Posterior vena cava (tissue), 2 donors: ENCODE data around the gene LIPJ. TPM values are rescaled to one million over a fixed set of nuclear protein-coding genes. Genes with fewer than 3 reads are reported as not detected.
A peak's percentile ranks its signal among the peaks of the same experiment; 100 is the strongest.

Experiments used
- DNase-seq: peaks from one replicate; pipeline ENCODE4 v3.0.0-alpha.2; 2020; ENCODE audit warnings: low spot score
- intact Hi-C, 2 donors: fragments of 100-400 bp; cut with DNase I; formaldehyde crosslinking; loops; one replicate each; pipeline versions ENCODE4 v1.14.1 to v1.14.2; 2022 to 2023
- long read RNA-seq, 2 donors: library from polyadenylated mRNA; unstranded; transcript quantifications; one replicate each; pipeline ENCODE4 v2.0.0, GENCODE V29; 2020 to 2021
- total RNA-seq, 2 donors: library from RNA; stranded (reverse); fragmentation: NEBNext Ultra II Directional; extraction: Animal tissue kit (Norgen Biotek cat#: 25700); gene quantifications; one replicate each; pipeline ENCODE4 v1.2.1, GENCODE V29; 2021
- donor health status: DM: yes; HTN: yes; CAD: no.
- donor health status: DM: yes; HTN: yes; CAD: no.

Gene LIPJ
- under 1 TPM; 0.14 TPM for total RNA-seq
- long read RNA-seq, donor 1: 0 reads
- long read RNA-seq, donor 2: 0 reads

- intact Hi-C loops: no loop called here
- no peak for DNase-seq
Measured at GRCh38 chr10:88586462-88586861, at the start of gene LIPJ. Gene LIPJ, plus strand, starts transcription at chr10:88586762. Its CDS starts 3,926 bp downstream, at chr10:88590688.

GRCh38 chr10:88537322-88537721 lies 49.2 kb upstream of the LIPJ start:
- intact Hi-C loops: no loop called here
- DNase-seq: no peak

GRCh38 chr10:88538048-88538447 lies 48.5 kb upstream of the LIPJ start:
- DNase-seq: no peak
- intact Hi-C loops: no loop called here

GRCh38 chr10:88540351-88540750 lies 46.2 kb upstream of the LIPJ start:
- intact Hi-C loops: loop anchor here in 1 of 2 donors (10.0 kb wide), 1 partner anchor 686 kb away; no protein-coding TSS in a partner anchor
- no peak for DNase-seq

- no peak for DNase-seq
- intact Hi-C loops: loop anchor here in 1 of 2 donors (10.0 kb wide), 1 partner anchor 686 kb away; no protein-coding TSS in a partner anchor
Measured at GRCh38 chr10:88541116-88541626, 45.4 kb upstream of the LIPJ start.

GRCh38 chr10:88542522-88542921 lies 44.0 kb upstream of the LIPJ start:
- peak; percentile 76 for DNase-seq
- intact Hi-C loops: loop anchor here in 1 of 2 donors (10.0 kb wide), 1 partner anchor 688 kb away; no protein-coding TSS in a partner anchor

GRCh38 chr10:88544140-88544870 lies 42.3 kb upstream of the LIPJ start:
- no peak for DNase-seq
- intact Hi-C loops: loop anchor here in 1 of 2 donors (10.0 kb wide), 1 partner anchor 690 kb away; no protein-coding TSS in a partner anchor

GRCh38 chr10:88545359-88545758 lies 41.2 kb upstream of the LIPJ start:
- intact Hi-C loops: loop anchor here in 1 of 2 donors (10.0 kb wide), 1 partner anchor 691 kb away; no protein-coding TSS in a partner anchor

GRCh38 chr10:88546497-88546896 lies 40.1 kb upstream of the LIPJ start:
- DNase-seq: no peak
- intact Hi-C loops: loop anchor here in 1 of 2 donors (10.0 kb wide), 1 partner anchor 692 kb away; no protein-coding TSS in a partner anchor

More at GRCh38 chr10:88545359-88545758, 41.2 kb upstream of the LIPJ start:
- DNase-seq: no peak

GRCh38 chr10:88551246-88551645 lies 35.3 kb upstream of the LIPJ start:
- no peak for DNase-seq
- intact Hi-C loops: loop anchor here in 1 of 2 donors (10.0 kb wide), 1 partner anchor 686 kb away; the partner anchor contains the start of genes KLLN and PTEN

- DNase-seq: no peak
- intact Hi-C loops: loop anchor here in 1 of 2 donors (10.0 kb wide), 1 partner anchor 688 kb away; the partner anchor contains the start of genes KLLN and PTEN
Measured at GRCh38 chr10:88553116-88553752, 33.3 kb upstream of the LIPJ start.

GRCh38 chr10:88555190-88555908 lies 31.2 kb upstream of the LIPJ start:
- no peak for DNase-seq
- intact Hi-C loops: loop anchor here in 1 of 2 donors (10.0 kb wide), 1 partner anchor 691 kb away; the partner anchor contains the start of genes KLLN and PTEN

GRCh38 chr10:88557256-88557655 lies 29.3 kb upstream of the LIPJ start:
- DNase-seq: no peak
- intact Hi-C loops: loop anchor here in 1 of 2 donors (10.0 kb wide), 1 partner anchor 692 kb away; the partner anchor contains the start of genes KLLN and PTEN

- intact Hi-C loops: loop anchor here in 1 of 2 donors (10.0 kb wide), 1 partner anchor 693 kb away; the partner anchor contains the start of genes KLLN and PTEN
- DNase-seq: no peak
Measured at GRCh38 chr10:88557658-88558057, 28.9 kb upstream of the LIPJ start.

GRCh38 chr10:88562152-88562551 lies 24.4 kb upstream of the LIPJ start:
- DNase-seq: no peak
- intact Hi-C loops: no loop called here

- DNase-seq: no peak
- intact Hi-C loops: no loop called here
Measured at GRCh38 chr10:88565072-88565471, 21.5 kb upstream of the LIPJ start.

GRCh38 chr10:88582411-88582805 lies 4.2 kb upstream of the LIPJ start:
- intact Hi-C loops: no loop called here
- no peak for DNase-seq

- intact Hi-C loops: no loop called here
- peak; percentile 92 for DNase-seq
Measured at GRCh38 chr10:88582806-88583583, 3.6 kb upstream of the LIPJ start, which contains the start of gene RNLS. Gene RNLS, minus strand, starts transcription at chr10:88583318.
